K562 (cell line): ENCODE results near the gene TRAF3. TPM values are rescaled to one million over a fixed set of nuclear protein-coding genes. Genes with fewer than 3 reads are reported as not detected.
A peak's percentile ranks its signal among the peaks of the same experiment; 100 is the strongest.

Experiments used
- ATAC-seq: fragments of 200-7000 bp; cut with Tn5 transposase; 3 replicates; pipeline ENCODE4 v1.9.1; 2020; ENCODE audit warnings: moderate library complexity
- BruUV-seq: library from RNA; stranded (reverse); fragments of 400-500 nt; replicated peaks from 2 replicates; lab custom pipeline; 2021; lab: Mats Ljungman, UMichigan
- CTCF ChIA-PET: fragments of 300-600 bp; formaldehyde crosslinking; extraction: SDS; loops from one replicate; lab custom pipeline; 2021; ENCODE audit warnings: low intra/inter-chr PET ratio; lab: Yijun Ruan, JAX
- POLR2A ChIA-PET: fragments of 300-600, 350-650 bp; sonication (Branson Sonifier 250); formaldehyde crosslinking; extraction: SDS; loops from one replicate; lab custom pipeline; 2021; ENCODE audit warnings: antibody characterized with exemption, inconsistent platforms; lab: Yijun Ruan, JAX
- DNase-seq, 4 experiments: peaks; one replicate each; pipeline versions ENCODE4 v3.0.0 to v3.0.0-alpha.2; 2011 to 2018; ENCODE audit warnings: low spot score in 3 of 4, mixed read lengths in 3 of 4; ENCODE audit errors: extremely low read depth in 1 of 4
- FAIRE-seq: peaks from 2 replicates; lab custom pipeline; 2011; peaks lifted over from hg19 to GRCh38; lab: Jason Lieb, UNC
- H2AFZ ChIP-seq: 2 replicates; pipeline ENCODE4 v1.6.0; 2011; ENCODE audit warnings: low read depth, low read length, control low read depth, inconsistent platforms
- H3K27ac ChIP-seq: fragments of 200-600 bp; 3 replicates; pipeline ENCODE4 v1.8.0; 2011; ENCODE audit warnings: low read depth, mild to moderate bottlenecking, control low read depth, inconsistent platforms, low read length, moderate library complexity, mixed read lengths; ENCODE audit errors: extremely low read depth
- H3K27me3 ChIP-seq, 2 experiments: fragments of 300-600 bp in 1 of 2; 2 replicates in 1 of 2; 3 replicates in 1 of 2; pipeline versions ENCODE4 v1.6.0 to v1.8.0; 2011; ENCODE audit warnings: inconsistent platforms in 2 of 2, low read length in 2 of 2, mild to moderate bottlenecking in 1 of 2, mixed read lengths in 1 of 2, moderate library complexity in 1 of 2; ENCODE audit not compliant: control insufficient read depth in 2 of 2, insufficient read depth in 2 of 2
- H3K36me3 ChIP-seq: fragments of 300-600 bp; 3 replicates; pipeline ENCODE4 v1.8.0; 2011; ENCODE audit warnings: mild to moderate bottlenecking, low read length, inconsistent platforms; ENCODE audit not compliant: control insufficient read depth, insufficient read depth
- H3K4me1 ChIP-seq, 2 experiments: fragments of 200-600 bp in 1 of 2; replicated peaks in 1 of 2; 2 replicates in 1 of 2; 3 replicates in 1 of 2; pipeline versions ENCODE4 v1.5.1 to v1.8.0; 2011; ENCODE audit warnings: inconsistent platforms in 2 of 2, low read length in 2 of 2, mild to moderate bottlenecking in 1 of 2, mixed read lengths in 1 of 2, moderate library complexity in 1 of 2; ENCODE audit not compliant: control insufficient read depth in 2 of 2, insufficient read depth in 2 of 2
- H3K4me2 ChIP-seq: 2 replicates; pipeline ENCODE4 v1.6.1; 2011; ENCODE audit warnings: low read length, control low read depth, inconsistent platforms, mixed read lengths; ENCODE audit not compliant: insufficient read depth
- H3K4me3 ChIP-seq: fragments of 200-600 bp; sonication (generic), shearing (Covaris generic); 2 replicates; pipeline ENCODE4 v1.5.1; 2016; ENCODE audit warnings: control low read depth, inconsistent platforms
- H3K79me2 ChIP-seq: fragments of 200-600 bp; 3 replicates; pipeline ENCODE4 v1.8.0; 2011; ENCODE audit warnings: low read length, inconsistent platforms; ENCODE audit not compliant: control insufficient read depth, insufficient read depth
- H3K9ac ChIP-seq, 2 experiments: 2 replicates each; pipeline versions ENCODE4 v1.6.0 to v1.6.1; 2011; ENCODE audit warnings: low read depth in 2 of 2, low read length in 2 of 2, control low read depth in 1 of 2, inconsistent platforms in 1 of 2, mild to moderate bottlenecking in 1 of 2, mixed read lengths in 1 of 2; ENCODE audit not compliant: insufficient read depth in 1 of 2
- H3K9me1 ChIP-seq: one replicate; pipeline ENCODE4 v1.6.0; 2011; ENCODE audit warnings: inconsistent platforms, mild to moderate bottlenecking, low read length, moderate library complexity; ENCODE audit not compliant: control insufficient read depth, insufficient read depth
- H3K9me3 ChIP-seq: replicated peaks from 2 replicates; pipeline ENCODE4 v1.5.1; 2011; ENCODE audit warnings: low read depth, low read length, inconsistent platforms; ENCODE audit not compliant: control insufficient read depth, insufficient read depth
- H4K20me1 ChIP-seq: replicated peaks from 2 replicates; pipeline ENCODE4 v1.6.1; 2011; ENCODE audit warnings: low read length, inconsistent platforms, mixed read lengths; ENCODE audit not compliant: control insufficient read depth, insufficient read depth
- MEF2A ChIP-seq: IDR thresholded peaks from 2 replicates; pipeline ENCODE4 v1.6.1; 2011; ENCODE audit warnings: low read depth, mild to moderate bottlenecking, low read length, moderate library complexity; ENCODE audit not compliant: control insufficient read depth
- ZBTB43 ChIP-seq: sonication (generic); formaldehyde crosslinking; IDR thresholded peaks from 2 replicates; pipeline ENCODE4 v1.8.0; 2023; ENCODE audit warnings: mild to moderate bottlenecking, missing genetic modification reagents
- WGBS: fragments of 100-300 bp; shearing (Covaris generic); methylation state at CpG from one replicate; pipeline ENCODE4 v1.1.6; 2016; ENCODE audit warnings: low coverage, mixed read lengths; ENCODE audit not compliant: insufficient coverage; ENCODE audit errors: missing lambda C conversion rate; 5-methylcytosine and 5-hydroxymethylcytosine counted together
- in situ Hi-C: fragments of 300-500 bp; cut with MboI; formaldehyde crosslinking; loops from 4 replicates; pipeline ENCODE4 v1.15.0; 2018; ENCODE audit warnings: inconsistent platforms, mixed read lengths
- intact Hi-C: fragments of 100-400 bp; cut with micrococcal nuclease; formaldehyde crosslinking; loops from 2 replicates; pipeline ENCODE4 v1.14.2; 2022
- polyA plus RNA-seq, 8 experiments: library from polyadenylated mRNA; depleted of rRNA in 4 of 8; stranded (reverse) in 5 of 8; unstranded in 3 of 8; fragments of >200 nt; fragmentation: Nextera tagmentation in 2 of 8; fragmentation: Illumina TruSeq in 1 of 8; extraction: Ambion mirVana in 2 of 8; extraction: Trizol in 1 of 8; gene quantifications; 2 replicates each; pipeline versions ENCODE4 v1.2.1 to v1.2.3, GENCODE V29; 2011 to 2014; ENCODE audit warnings: inconsistent platforms in 1 of 8, missing spikeins in 1 of 8
- total RNA-seq, 7 experiments: library from RNA; depleted of rRNA in 6 of 7; stranded (reverse); fragments of >200 nt in 6 of 7; fragmentation: Illumina TruSeq in 2 of 7; extraction: Trizol in 2 of 7; gene quantifications; 2 replicates each; pipeline versions ENCODE4 v1.2.1 to v1.2.3, GENCODE V29; 2011 to 2021; ENCODE audit warnings: low replicate concordance in 1 of 7
- TF ChIP-seq, protein P1 (sequence below): fragments of 450-650 bp; IDR thresholded peaks from 2 replicates; pipeline ENCODE4 v1.6.1; 2016; ENCODE audit warnings: borderline replicate concordance

Gene TRAF3
- total and polyA plus RNA-seq, 9 of the 15 experiments (the other 6 are each of a cell fraction or from before 2014, with no cell fraction given) = 0.52 to 21.3 (median 9.9) TPM

- DNase-seq = no peak
- no peak for ATAC-seq
- POLR2A ChIA-PET = interaction anchor here (0.8 kb wide), 1 partner anchor 695 kb away, joined by 3 read pairs; no protein-coding TSS in a partner anchor
- intact Hi-C loops (loop anchor here (2.0 to 5.0 kb wide), 4 partner anchors 144 to 481 kb away; no protein-coding TSS in a partner anchor), in situ Hi-C loops (loop anchor here (10.0 to 25.0 kb wide), 2 partner anchors 406 to 484 kb away; partner anchors contain the start of gene ANKRD9)
- no peaks in the 10 kb centered on the region for H3K9me3 ChIP-seq
- H3K4me2 ChIP-seq = no peak overlapping the region
- FAIRE-seq = no peak
- H3K4me3 ChIP-seq = no peak overlapping the region
- H3K9me1 ChIP-seq = no peaks in the 10 kb centered on the region
- H3K27ac ChIP-seq = no peak overlapping the region
- peaks cover 0 to 21% of the 10 kb centered on the region in 2 experiments; a peak in 2 of 5 replicates for H3K4me1 ChIP-seq
- H2AFZ ChIP-seq = no peak overlapping the region
- CTCF ChIA-PET = interaction anchor here (0.7 to 1.7 kb wide), 2 partner anchors 103 to 224 kb away, joined by 3 to 8 read pairs; no protein-coding TSS in a partner anchor
- TF ChIP-seq ZBTB43 (CRISPR knock-in tag) = no peak
- TF ChIP-seq, protein P1, sequence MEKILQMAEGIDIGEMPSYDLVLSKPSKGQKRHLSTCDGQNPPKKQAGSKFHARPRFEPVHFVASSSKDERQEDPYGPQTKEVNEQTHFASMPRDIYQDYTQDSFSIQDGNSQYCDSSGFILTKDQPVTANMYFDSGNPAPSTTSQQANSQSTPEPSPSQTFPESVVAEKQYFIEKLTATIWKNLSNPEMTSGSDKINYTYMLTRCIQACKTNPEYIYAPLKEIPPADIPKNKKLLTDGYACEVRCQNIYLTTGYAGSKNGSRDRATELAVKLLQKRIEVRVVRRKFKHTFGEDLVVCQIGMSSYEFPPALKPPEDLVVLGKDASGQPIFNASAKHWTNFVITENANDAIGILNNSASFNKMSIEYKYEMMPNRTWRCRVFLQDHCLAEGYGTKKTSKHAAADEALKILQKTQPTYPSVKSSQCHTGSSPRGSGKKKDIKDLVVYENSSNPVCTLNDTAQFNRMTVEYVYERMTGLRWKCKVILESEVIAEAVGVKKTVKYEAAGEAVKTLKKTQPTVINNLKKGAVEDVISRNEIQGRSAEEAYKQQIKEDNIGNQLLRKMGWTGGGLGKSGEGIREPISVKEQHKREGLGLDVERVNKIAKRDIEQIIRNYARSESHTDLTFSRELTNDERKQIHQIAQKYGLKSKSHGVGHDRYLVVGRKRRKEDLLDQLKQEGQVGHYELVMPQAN = peak; percentile 18; the same call in 1 of the 2 replicates
- TF ChIP-seq MEF2A = no peak
- TF ChIP-seq, all 486 proteins: peak for 1
- peaks cover 0 to 10% of the 10 kb centered on the region in 2 experiments; a peak in 1 of 5 replicates for H3K27me3 ChIP-seq
- H3K9ac ChIP-seq = no peak overlapping the region
- 13% methylated on average over 2 of the region's 2 CpGs for WGBS
- H3K36me3 ChIP-seq = no peaks in the 10 kb centered on the region
- no TSS peak for BruUV-seq
- no peaks in the 10 kb centered on the region for H3K79me2 ChIP-seq
- no peaks in the 10 kb centered on the region; the same call in 1 of the 2 replicates for H4K20me1 ChIP-seq
These were observed 141.2 kb downstream of the TRAF3 start for GRCh38 chr14:102918438-102918837.
